Lower lobe of right lung (tissue), 2 donors: ENCODE data around the gene SESN1. TPM values are rescaled to one million over a fixed set of nuclear protein-coding genes. Genes with fewer than 3 reads are reported as not detected.

Experiments
- ATAC-seq, 2 donors: fragments of 200-7000 bp; cut with Tn5 transposase; one replicate each; pipeline ENCODE4 v1.9.1; 2020 to 2022; ENCODE audit warnings: mild to moderate bottlenecking in 2 of 2, moderate library complexity in 2 of 2
- DNase-seq: peaks from one replicate; pipeline ENCODE4 v3.0.0-alpha.2; 2020
- H3K27ac ChIP-seq: fragments of 200-600 bp; one replicate; pipeline ENCODE4 v1.8.0; 2022
- H3K27me3 ChIP-seq: fragments of 200-600 bp; one replicate; pipeline ENCODE4 v1.8.0; 2022; ENCODE audit warnings: low read depth
- H3K36me3 ChIP-seq: fragments of 200-600 bp; one replicate; pipeline ENCODE4 v1.8.0; 2022; ENCODE audit warnings: mild to moderate bottlenecking
- H3K4me1 ChIP-seq: fragments of 200-600 bp; one replicate; pipeline ENCODE4 v1.8.0; 2022
- H3K4me3 ChIP-seq: fragments of 200-600 bp; one replicate; pipeline ENCODE4 v1.8.0; 2022; ENCODE audit warnings: mild to moderate bottlenecking
- H3K9me3 ChIP-seq: fragments of 200-600 bp; one replicate; pipeline ENCODE4 v1.8.0; 2022
- CTCF ChIP-seq: fragments of 200-600 bp; IDR thresholded peaks from one replicate; pipeline ENCODE4 v1.8.0; 2022; ENCODE audit warnings: antibody characterized with exemption, mild to moderate bottlenecking
- intact Hi-C: fragments of 100-400 bp; cut with DNase I; formaldehyde crosslinking; loops from one replicate; pipeline ENCODE4 v1.11.0; 2022
- total RNA-seq: library from RNA; stranded (reverse); fragmentation: NEBNext Ultra II Directional; extraction: Animal tissue kit (Norgen Biotek cat#: 25700); gene quantifications from one replicate; pipeline ENCODE4 v1.2.1, GENCODE V29; 2021
- donor health status: DM: no; HTN: yes; CAD: no; lungs with severe emphysema.

Gene SESN1
- total RNA-seq, 1 donor from 2014 or later: 37.9 TPM

- TF ChIP-seq CTCF: no peak
- Histone ChIP-seq H3K27ac (no peak overlapping the region), H3K4me1 (peaks cover 34% of the 10 kb centered on the region), H3K36me3 (no peaks in the 10 kb centered on the region), H3K27me3 (no peaks in the 10 kb centered on the region), H3K9me3 (no peaks in the 10 kb centered on the region), H3K4me3 (no peak overlapping the region)
- ATAC-seq: no peak
- DNase-seq: no peak
- intact Hi-C loops: loop anchor here (10.0 kb wide), 1 partner anchor 532 kb away; no protein-coding TSS in a partner anchor
Observed at GRCh38 chr6:109076377-109076776, 18.3 kb downstream of the SESN1 start.

- H3K36me3 ChIP-seq: no peaks in the 10 kb centered on the region
- peaks cover 35% of the 10 kb centered on the region for H3K4me1 ChIP-seq
- no peak for DNase-seq
- no peak for ATAC-seq
- no peaks in the 10 kb centered on the region for H3K27me3 ChIP-seq
- no peak overlapping the region for H3K27ac ChIP-seq
- H3K9me3 ChIP-seq: no peaks in the 10 kb centered on the region
- no peak for TF ChIP-seq CTCF
- intact Hi-C loops: loop anchor here (10.0 kb wide), 1 partner anchor 531 kb away; no protein-coding TSS in a partner anchor
- no peak overlapping the region for H3K4me3 ChIP-seq
Observed at GRCh38 chr6:109075934-109076333, 18.7 kb downstream of the SESN1 start.

- ATAC-seq (no peak), DNase-seq (no peak)
- H3K36me3 ChIP-seq: no peaks in the 10 kb centered on the region
- H3K27ac ChIP-seq: no peak overlapping the region
- no peaks in the 10 kb centered on the region for H3K9me3 ChIP-seq
- no peak for TF ChIP-seq CTCF
- intact Hi-C loops: loop anchor here (10.0 kb wide), 1 partner anchor 529 kb away; no protein-coding TSS in a partner anchor
- no peak overlapping the region for H3K4me3 ChIP-seq
- peaks cover 24% of the 10 kb centered on the region for H3K4me1 ChIP-seq
- H3K27me3 ChIP-seq: no peaks in the 10 kb centered on the region
Observed at GRCh38 chr6:109074133-109074415, 20.6 kb downstream of the SESN1 start.

GRCh38 chr6:109073344-109074132, 21.1 kb downstream of the SESN1 start:
- no peaks in the 10 kb centered on the region for H3K9me3 ChIP-seq
- DNase-seq (no peak), ATAC-seq (peak; percentile 51 to 69)
- no peak overlapping the region for H3K27ac ChIP-seq
- no peaks in the 10 kb centered on the region for H3K36me3 ChIP-seq
- no peak overlapping the region for H3K4me3 ChIP-seq
- peak; percentile 68 for TF ChIP-seq CTCF
- intact Hi-C loops: loop anchor here (10.0 kb wide), 1 partner anchor 529 kb away; no protein-coding TSS in a partner anchor
- H3K4me1 ChIP-seq: peaks cover 24% of the 10 kb centered on the region
- H3K27me3 ChIP-seq: no peaks in the 10 kb centered on the region

GRCh38 chr6:109071125-109071917, 23.3 kb downstream of the SESN1 start:
- intact Hi-C loops: loop anchor here (10.0 kb wide), 1 partner anchor 527 kb away; no protein-coding TSS in a partner anchor

More at GRCh38 chr6:109071125-109071917, 23.3 kb downstream of the SESN1 start:
- Histone ChIP-seq H3K27me3 (no peaks in the 10 kb centered on the region), H3K4me3 (no peak overlapping the region), H3K4me1 (peaks cover 24% of the 10 kb centered on the region), H3K27ac (no peak overlapping the region), H3K36me3 (no peaks in the 10 kb centered on the region), H3K9me3 (no peaks in the 10 kb centered on the region)
- no peak for DNase-seq
- ATAC-seq: peak in 1 of 2 donors; percentile 47
- TF ChIP-seq CTCF: no peak
